ENCODE data around the gene EIF1.

Gene EIF1

GRCh38 chr17:41651625-41652460, 36.8 kb upstream of the EIF1 start:
- DNase-seq (ENCODE audit: insufficient read length, low spot score) (no peak), FAIRE-seq (no peak)
- no peak for TF ChIP-seq POLR2A (IDR thresholded peaks at IDR 0.05; ENCODE audit: low read depth, low read length)

- no peak for TF ChIP-seq POLR2A (IDR thresholded peaks at IDR 0.05; ENCODE audit: low read depth, low read length)
- FAIRE-seq = no peak
These were observed 36.2 kb upstream of the EIF1 start for GRCh38 chr17:41652461-41652970.

GRCh38 chr17:41653421-41653820, 35.3 kb upstream of the EIF1 start:
- FAIRE-seq = no peak
- TF ChIP-seq POLR2A (IDR thresholded peaks at IDR 0.05; ENCODE audit: low read depth, low read length) = no peak
- no peak for DNase-seq (ENCODE audit: insufficient read length, low spot score)

More at GRCh38 chr17:41652461-41652970, 36.2 kb upstream of the EIF1 start:
- DNase-seq (ENCODE audit: insufficient read length, low spot score) = no peak

- TF ChIP-seq POLR2A (IDR thresholded peaks at IDR 0.05; ENCODE audit: low read depth, low read length) = no peak
- FAIRE-seq = no peak
- no peak for DNase-seq (ENCODE audit: insufficient read length, low spot score)
These were observed 34.6 kb upstream of the EIF1 start for GRCh38 chr17:41653892-41654677.

- TF ChIP-seq POLR2A (IDR thresholded peaks at IDR 0.05; ENCODE audit: low read depth, low read length) = no peak
- FAIRE-seq (no peak), DNase-seq (ENCODE audit: insufficient read length, low spot score) (no peak)
These were observed 33.7 kb upstream of the EIF1 start for GRCh38 chr17:41654678-41655607.

GRCh38 chr17:41655611-41656111, 33.0 kb upstream of the EIF1 start:
- TF ChIP-seq POLR2A (IDR thresholded peaks at IDR 0.05; ENCODE audit: low read depth, low read length) = no peak
- DNase-seq (ENCODE audit: insufficient read length, low spot score) (no peak), FAIRE-seq (no peak)

- no peak for TF ChIP-seq POLR2A (IDR thresholded peaks at IDR 0.05; ENCODE audit: low read depth, low read length)
- no peak for FAIRE-seq
- no peak for DNase-seq (ENCODE audit: insufficient read length, low spot score)
These were observed 32.2 kb upstream of the EIF1 start for GRCh38 chr17:41656249-41657023.

GRCh38 chr17:41657176-41657754, 31.4 kb upstream of the EIF1 start:
- FAIRE-seq (no peak), DNase-seq (ENCODE audit: insufficient read length, low spot score) (no peak)
- no peak for TF ChIP-seq POLR2A (IDR thresholded peaks at IDR 0.05; ENCODE audit: low read depth, low read length)

- no peak for FAIRE-seq
- no peak for DNase-seq (ENCODE audit: insufficient read length, low spot score)
- TF ChIP-seq POLR2A (IDR thresholded peaks at IDR 0.05; ENCODE audit: low read depth, low read length) = no peak
These were observed 30.7 kb upstream of the EIF1 start for GRCh38 chr17:41657936-41658335.

- no peak for TF ChIP-seq POLR2A (IDR thresholded peaks at IDR 0.05; ENCODE audit: low read depth, low read length)
- FAIRE-seq (no peak), DNase-seq (ENCODE audit: insufficient read length, low spot score) (no peak)
These were observed 29.8 kb upstream of the EIF1 start for GRCh38 chr17:41658846-41659245.

GRCh38 chr17:41659427-41660212, 29.1 kb upstream of the EIF1 start:
- DNase-seq (ENCODE audit: insufficient read length, low spot score) (no peak), FAIRE-seq (no peak)
- no peak for TF ChIP-seq POLR2A (IDR thresholded peaks at IDR 0.05; ENCODE audit: low read depth, low read length)

All from H54 (cell line).